Endothelial cell of umbilical vein (primary cell): ENCODE measurements around the gene LRRK2. TPM values are rescaled to one million over a fixed set of nuclear protein-coding genes. Genes with fewer than 3 reads are reported as not detected.
A peak's percentile ranks its signal among the peaks of the same experiment; 100 is the strongest.

Experiments used
- BruUV-seq: library from RNA; stranded (reverse); fragments of 400-500 nt; replicated peaks from 2 replicates; lab custom pipeline; 2021; lab: Mats Ljungman, UMichigan
- CTCF ChIA-PET: fragments of 300-600, 350-600 bp; sonication (Branson Sonifier 250); formaldehyde crosslinking; loops from one replicate; lab custom pipeline; 2021; ENCODE audit warnings: antibody characterized with exemption, inconsistent platforms; lab: Charles Lee
- POLR2A ChIA-PET: fragments of 300-600, 350-600 bp; sonication (Branson Sonifier 250); formaldehyde crosslinking; loops from one replicate; lab custom pipeline; 2021; ENCODE audit warnings: antibody characterized with exemption, inconsistent platforms; lab: Charles Lee
- DNase-seq: peaks from one replicate; pipeline ENCODE4 v3.0.0-alpha.2; 2011; ENCODE audit warnings: low read depth, low spot score
- FAIRE-seq: peaks from 2 replicates; lab custom pipeline; 2011; peaks lifted over from hg19 to GRCh38; lab: Jason Lieb, UNC
- H2AFZ ChIP-seq: 2 replicates; pipeline ENCODE4 v1.6.0; 2012; ENCODE audit warnings: low read depth, low read length, control low read depth, inconsistent platforms
- H3K27ac ChIP-seq: 2 replicates; pipeline ENCODE4 v1.5.1; 2011; ENCODE audit warnings: low read depth, mild to moderate bottlenecking, control low read depth, low read length, moderate library complexity; ENCODE audit not compliant: insufficient read depth
- H3K27me3 ChIP-seq, 2 experiments: 2 replicates each; pipeline versions ENCODE4 v1.6.0 to v1.6.1; 2011; ENCODE audit warnings: low read length in 2 of 2, mixed read lengths in 1 of 2; ENCODE audit not compliant: control insufficient read depth in 2 of 2, insufficient read depth in 2 of 2
- H3K36me3 ChIP-seq, 2 experiments: 2 replicates in 1 of 2; 3 replicates in 1 of 2; pipeline ENCODE4 v1.5.1; 2011; ENCODE audit warnings: low read length in 2 of 2, mild to moderate bottlenecking in 1 of 2, moderate library complexity in 1 of 2; ENCODE audit not compliant: control insufficient read depth in 2 of 2, insufficient read depth in 2 of 2; ENCODE audit errors: extremely low read depth in 1 of 2
- H3K4me1 ChIP-seq: 3 replicates; pipeline ENCODE4 v1.5.1; 2011; ENCODE audit warnings: mild to moderate bottlenecking, low read length; ENCODE audit not compliant: control insufficient read depth, insufficient read depth; ENCODE audit errors: extremely low read depth
- H3K4me2 ChIP-seq: 2 replicates; pipeline ENCODE4 v1.6.1; 2011; ENCODE audit warnings: low read length, control low read depth, mixed read lengths; ENCODE audit not compliant: insufficient read depth
- H3K4me3 ChIP-seq, 3 experiments: fragments of 200-600 bp in 1 of 3; sonication (generic), shearing (Covaris generic) in 1 of 3; replicated peaks in 1 of 3; 2 replicates each; pipeline ENCODE4 v1.5.1; 2011 to 2016; ENCODE audit warnings: control low read depth in 3 of 3, low read length in 3 of 3, mild to moderate bottlenecking in 2 of 3, inconsistent platforms in 1 of 3, low read depth in 1 of 3, moderate library complexity in 1 of 3; ENCODE audit not compliant: insufficient read depth in 1 of 3
- H3K79me2 ChIP-seq: 2 replicates; pipeline ENCODE4 v1.6.0; 2012; ENCODE audit warnings: low read length, inconsistent platforms; ENCODE audit not compliant: control insufficient read depth, insufficient read depth
- H3K9ac ChIP-seq: replicated peaks from 2 replicates; pipeline ENCODE3; 2011; ENCODE audit warnings: low read length, control low read depth; ENCODE audit not compliant: insufficient read depth; ENCODE audit errors: extremely low read depth
- H3K9me1 ChIP-seq: replicated peaks from 3 replicates; pipeline ENCODE4 v1.6.0; 2011; ENCODE audit warnings: mild to moderate bottlenecking, low read length; ENCODE audit not compliant: control insufficient read depth, insufficient read depth; ENCODE audit errors: extremely low read depth
- H3K9me3 ChIP-seq: replicated peaks from 2 replicates; pipeline ENCODE4 v1.5.1; 2012; ENCODE audit warnings: low read length, inconsistent platforms; ENCODE audit not compliant: control insufficient read depth, insufficient read depth
- H4K20me1 ChIP-seq: replicated peaks from 2 replicates; pipeline ENCODE3; 2011; ENCODE audit warnings: mild to moderate bottlenecking, low read length; ENCODE audit not compliant: control insufficient read depth, insufficient read depth; ENCODE audit errors: extremely low read depth
- EZH2 ChIP-seq: IDR thresholded peaks from 2 replicates; pipeline ENCODE4 v1.6.1; 2012; ENCODE audit warnings: borderline replicate concordance, low read depth, mild to moderate bottlenecking, moderate library complexity, low read length, inconsistent platforms; ENCODE audit not compliant: severe bottlenecking
- FOS ChIP-seq: IDR thresholded peaks from 2 replicates; pipeline ENCODE4 v1.6.1; 2011; ENCODE audit warnings: mild to moderate bottlenecking, low read length, moderate library complexity, borderline replicate concordance; ENCODE audit not compliant: insufficient read depth
- GATA2 ChIP-seq: IDR thresholded peaks from 2 replicates; pipeline ENCODE4 v1.7.0; 2011; ENCODE audit warnings: low read depth, mild to moderate bottlenecking, moderate library complexity, mixed read lengths, low read length; ENCODE audit not compliant: insufficient read length, insufficient read depth
- JUN ChIP-seq: IDR thresholded peaks from 2 replicates; pipeline ENCODE4 v1.6.1; 2011; ENCODE audit warnings: borderline replicate concordance, low read depth; ENCODE audit not compliant: insufficient read length, insufficient read depth
- MYC ChIP-seq: IDR thresholded peaks from one replicate; pipeline ENCODE4 v1.6.1; 2011; ENCODE audit warnings: mild to moderate bottlenecking, low read depth, low read length
- POLR2A ChIP-seq: IDR thresholded peaks from 2 replicates; pipeline ENCODE4 v1.6.1; 2012; ENCODE audit warnings: low read depth, mild to moderate bottlenecking, control low read depth, low read length
- POLR2AphosphoS5 ChIP-seq: IDR thresholded peaks from 2 replicates; pipeline ENCODE4 v1.6.1; 2012; ENCODE audit warnings: low read depth, mild to moderate bottlenecking, control low read depth, low read length, moderate library complexity; ENCODE audit not compliant: insufficient read depth
- dilution Hi-C: fragments of 300-500 bp; cut with MboI; formaldehyde crosslinking; loops from one replicate; pipeline ENCODE4 v1.15.0; 2019; ENCODE audit warnings: low sequenced_read_pairs; ENCODE audit not compliant: extremely low pct_ligation_motif_present
- intact Hi-C: fragments of 100-400 bp; cut with micrococcal nuclease; formaldehyde crosslinking; loops from one replicate; pipeline ENCODE4 v1.10.0; 2022
- polyA plus RNA-seq, 4 experiments: library from polyadenylated mRNA; depleted of rRNA in 3 of 4; stranded (reverse) in 3 of 4; unstranded in 1 of 4; fragments of >200 nt; gene quantifications; 2 replicates each; pipeline versions ENCODE4 v1.2.1 to v1.2.3, GENCODE V29; 2011 to 2012; ENCODE audit warnings: missing spikeins in 1 of 4
- total RNA-seq: library from RNA; stranded (reverse); gene quantifications from 2 replicates; pipeline ENCODE4 v1.2.3, GENCODE V29; 2021
- TF ChIP-seq, protein P1 (sequence below), 2 donors: IDR thresholded peaks; 1 replicate in 1 of 2; 2 replicates in 1 of 2; pipeline ENCODE4 v1.5.1; 2011; ENCODE audit warnings: low read length in 2 of 2, mild to moderate bottlenecking in 2 of 2, moderate library complexity in 2 of 2, control low read depth in 1 of 2, inconsistent platforms in 1 of 2, low read depth in 1 of 2; ENCODE audit not compliant: insufficient read depth in 1 of 2; ENCODE audit errors: extremely low read depth in 1 of 2
- TF ChIP-seq, protein P2 (sequence below): IDR thresholded peaks from 2 replicates; pipeline ENCODE4 v1.6.1; 2011; ENCODE audit not compliant: insufficient read depth, insufficient read length

The LRRK2 gene
- total and polyA plus RNA-seq, 2 donors (not counting 3 experiments of a cell fraction or from before 2014, with no cell fraction given): 0.26 to 2.2 TPM

GRCh38 chr12:40198601-40199000 is 26.2 kb upstream of the LRRK2 start:
- intact Hi-C loops (no loop called here), dilution Hi-C loops (no loop called here)
- Histone ChIP-seq H3K27me3 (no peaks in the 10 kb centered on the region), H3K4me3 (no peak overlapping the region), H3K9me3 (no peaks in the 10 kb centered on the region), H3K4me1 (peaks cover 18% of the 10 kb centered on the region), H4K20me1 (no peaks in the 10 kb centered on the region), H3K4me2 (no peak overlapping the region), H3K27ac (no peak overlapping the region), H2AFZ (no peak overlapping the region), H3K9ac (no peak overlapping the region), H3K36me3 (no peaks in the 10 kb centered on the region), H3K79me2 (no peaks in the 10 kb centered on the region), H3K9me1 (no peaks in the 10 kb centered on the region)
- ChIA-PET POLR2A (no interaction called here), CTCF (no interaction called here)
- FAIRE-seq: no peak
- TF ChIP-seq FOS (peak; percentile 20), EZH2 (no peak), POLR2AphosphoS5 (no peak)
- no peak for DNase-seq
- BruUV-seq: no TSS peak

GRCh38 chr12:40202095-40203059 is 22.4 kb upstream of the LRRK2 start:
- Histone ChIP-seq H3K9me3 (no peaks in the 10 kb centered on the region), H3K27ac (peak overlapping the region; percentile 29), H3K36me3 (no peaks in the 10 kb centered on the region), H3K79me2 (no peaks in the 10 kb centered on the region), H3K9ac (no peak overlapping the region), H3K4me3 (no peak overlapping the region), H3K4me2 (peak overlapping the region; percentile 39), H3K9me1 (no peaks in the 10 kb centered on the region), H3K4me1 (peaks cover 15% of the 10 kb centered on the region), H4K20me1 (no peaks in the 10 kb centered on the region), H3K27me3 (no peaks in the 10 kb centered on the region), H2AFZ (no peak overlapping the region)
- TF ChIP-seq MYC (no peak), JUN (no peak), GATA2 (peak; percentile 50), EZH2 (no peak), POLR2A (no peak), FOS (peak; percentile 14), POLR2AphosphoS5 (no peak)
- TF ChIP-seq, protein P1, sequence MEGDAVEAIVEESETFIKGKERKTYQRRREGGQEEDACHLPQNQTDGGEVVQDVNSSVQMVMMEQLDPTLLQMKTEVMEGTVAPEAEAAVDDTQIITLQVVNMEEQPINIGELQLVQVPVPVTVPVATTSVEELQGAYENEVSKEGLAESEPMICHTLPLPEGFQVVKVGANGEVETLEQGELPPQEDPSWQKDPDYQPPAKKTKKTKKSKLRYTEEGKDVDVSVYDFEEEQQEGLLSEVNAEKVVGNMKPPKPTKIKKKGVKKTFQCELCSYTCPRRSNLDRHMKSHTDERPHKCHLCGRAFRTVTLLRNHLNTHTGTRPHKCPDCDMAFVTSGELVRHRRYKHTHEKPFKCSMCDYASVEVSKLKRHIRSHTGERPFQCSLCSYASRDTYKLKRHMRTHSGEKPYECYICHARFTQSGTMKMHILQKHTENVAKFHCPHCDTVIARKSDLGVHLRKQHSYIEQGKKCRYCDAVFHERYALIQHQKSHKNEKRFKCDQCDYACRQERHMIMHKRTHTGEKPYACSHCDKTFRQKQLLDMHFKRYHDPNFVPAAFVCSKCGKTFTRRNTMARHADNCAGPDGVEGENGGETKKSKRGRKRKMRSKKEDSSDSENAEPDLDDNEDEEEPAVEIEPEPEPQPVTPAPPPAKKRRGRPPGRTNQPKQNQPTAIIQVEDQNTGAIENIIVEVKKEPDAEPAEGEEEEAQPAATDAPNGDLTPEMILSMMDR (IDR thresholded peaks at IDR 0.05; ENCODE audit: extremely low read depth in 1 of 2, insufficient read depth in 1 of 2, low read depth in 1 of 2, low read length in 2 of 2): no peak
- TF ChIP-seq, protein P2, sequence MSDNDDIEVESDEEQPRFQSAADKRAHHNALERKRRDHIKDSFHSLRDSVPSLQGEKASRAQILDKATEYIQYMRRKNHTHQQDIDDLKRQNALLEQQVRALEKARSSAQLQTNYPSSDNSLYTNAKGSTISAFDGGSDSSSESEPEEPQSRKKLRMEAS: no peak
- POLR2A ChIA-PET: no interaction called here
- dilution Hi-C loops (no loop called here), intact Hi-C loops (no loop called here)
- peak; percentile 48 for DNase-seq
- CTCF ChIA-PET: no interaction called here
- FAIRE-seq: peak; percentile 71
- no TSS peak for BruUV-seq
